Stimulated activated CD4-positive, alpha-beta T cell treated with anti-CD3 and anti-CD28 coated beads, Interleukin-15, amount 100 ng/mL, for 48 hours (primary cell): ENCODE results near the gene TMPRSS9.
"Not testable (repeated sequence)": the region's sequence is repeated elsewhere in the genome, so short reads cannot be mapped to it uniquely, and the experiment has no call there.

ENCODE experiments used
- DNase-seq, 2 donors: peaks; one replicate each; pipeline ENCODE4 v3.0.0-alpha.2; 2020; ENCODE audit warnings: low read depth in 2 of 2

Gene TMPRSS9

DNA sequence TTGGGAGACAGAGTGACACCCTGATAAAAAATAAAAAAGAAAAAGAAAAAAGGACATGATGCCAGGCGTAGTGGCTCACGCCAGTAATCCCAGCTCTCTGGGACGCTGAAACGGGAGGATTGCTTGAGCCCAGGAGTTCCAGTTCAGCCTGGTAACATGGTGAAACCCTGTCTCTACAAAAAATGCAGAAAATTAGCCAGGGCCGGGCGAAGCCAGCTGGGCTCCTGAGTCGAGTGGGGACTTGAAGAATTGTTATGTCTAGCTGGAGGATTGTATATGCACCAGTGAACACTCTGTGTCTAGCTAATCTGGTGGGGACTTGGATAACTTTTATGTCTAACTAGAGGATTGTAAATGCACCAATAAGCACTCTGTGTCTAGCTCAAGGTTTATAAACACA is 32.3 kb downstream of the TMPRSS9 start:
- no peak for DNase-seq

DNA sequence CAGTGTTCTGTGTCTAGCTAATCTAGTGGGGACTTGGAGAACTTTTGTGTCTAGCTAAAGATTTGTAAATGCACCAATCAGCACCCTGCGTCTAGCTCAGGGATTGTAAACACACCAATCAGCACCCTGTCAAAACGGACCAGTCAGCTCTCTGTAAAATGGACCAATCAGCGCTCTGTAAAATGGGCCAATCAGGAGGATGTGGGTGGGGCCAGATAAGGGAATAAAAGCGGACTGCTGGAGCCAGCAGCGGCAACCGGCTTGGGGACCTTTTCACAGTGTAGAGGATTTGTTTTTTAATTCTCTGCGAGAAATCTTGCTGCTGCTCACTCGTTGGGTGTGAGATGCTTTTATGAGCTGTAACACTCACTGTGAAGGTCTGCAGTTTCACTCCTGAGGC is 32.8 kb downstream of the TMPRSS9 start:
- not testable (repeated sequence) for DNase-seq

DNA sequence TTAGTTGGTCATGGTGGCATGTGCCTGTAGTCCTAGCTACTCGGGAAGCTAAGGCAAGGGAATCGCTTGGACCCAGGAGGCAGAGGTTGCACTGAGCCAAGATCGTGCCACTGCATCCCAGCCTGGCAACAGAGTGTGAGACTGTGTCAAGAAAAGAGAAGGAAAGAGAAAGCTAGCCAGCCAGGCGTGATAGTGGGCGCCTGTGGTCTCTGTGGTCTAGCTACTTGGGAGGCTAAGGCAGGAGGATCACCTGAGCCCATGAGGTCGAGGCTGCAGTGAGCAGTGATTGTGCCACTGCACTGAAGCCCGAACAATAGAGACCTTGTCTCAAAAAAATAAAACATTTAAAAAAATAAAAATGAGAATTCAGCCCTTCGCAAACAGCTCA is 34.0 kb downstream of the TMPRSS9 start:
- no peak for DNase-seq

DNA sequence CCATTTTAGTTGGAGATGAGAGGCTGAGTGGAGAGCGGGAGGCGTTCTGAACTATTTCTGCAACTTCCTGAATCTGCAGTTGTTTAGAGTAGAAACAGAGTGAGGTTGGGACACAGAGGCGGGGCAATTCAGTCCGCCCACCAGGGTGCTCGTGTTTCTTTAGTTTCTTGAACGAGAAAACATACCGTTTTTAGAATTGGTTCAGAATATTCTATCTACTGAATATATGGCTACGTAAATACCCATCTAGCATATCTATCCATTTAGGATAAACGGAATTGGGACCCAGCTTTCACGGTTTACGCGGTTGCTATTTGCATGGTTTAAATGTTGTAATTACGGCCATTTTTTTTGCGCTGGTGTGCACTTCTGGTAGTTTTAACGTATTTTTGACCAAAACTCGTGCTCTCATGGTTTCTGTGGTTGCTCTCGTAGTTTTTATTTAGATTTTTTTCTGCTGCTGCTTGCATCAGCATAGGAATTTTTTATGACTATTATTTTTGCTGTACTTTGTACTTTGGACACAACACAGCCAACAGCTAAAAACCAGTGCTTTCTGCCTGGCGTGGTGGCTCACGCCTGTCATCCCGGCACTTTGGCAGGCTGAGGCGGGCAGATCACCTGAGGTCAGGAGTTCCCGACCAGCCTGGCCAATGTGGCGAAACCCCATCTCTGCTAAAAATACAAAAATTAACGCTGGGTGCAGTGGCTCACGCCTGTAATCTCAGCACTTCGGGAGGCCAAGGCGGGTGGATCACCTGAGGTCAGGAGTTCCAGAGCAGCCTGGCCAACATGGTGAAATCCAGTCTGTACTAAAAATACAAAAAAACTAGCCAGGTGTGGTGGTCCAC is 34.6 kb downstream of the TMPRSS9 start:
- no peak for DNase-seq

DNA sequence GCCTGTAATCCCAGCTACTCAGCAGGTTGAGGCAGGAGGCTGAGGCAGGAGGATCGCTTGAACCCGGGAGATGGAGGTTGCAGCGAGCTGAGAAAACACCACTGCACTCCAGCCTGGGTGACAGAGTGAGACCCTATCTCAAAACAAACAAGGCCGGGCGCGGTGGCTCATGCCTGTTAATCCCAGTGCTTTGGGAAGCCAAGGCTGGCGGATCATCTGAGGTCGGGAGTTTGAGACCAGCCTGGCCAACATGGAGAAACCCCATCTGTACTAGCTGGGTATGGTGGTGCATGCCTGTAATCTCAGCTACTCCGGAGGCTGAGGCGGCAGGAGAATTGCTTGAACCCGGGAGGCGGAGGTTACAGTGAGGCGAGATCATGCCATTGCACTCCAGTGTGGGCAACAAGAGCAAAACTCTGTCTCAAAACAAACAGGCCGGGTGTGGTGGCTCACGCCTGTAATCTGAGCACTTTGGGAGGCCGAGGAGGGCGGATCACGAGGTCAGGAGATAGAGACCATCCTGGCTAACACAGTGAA is 35.3 kb downstream of the TMPRSS9 start:
- DNase-seq, result not testable (repeated sequence)

DNA sequence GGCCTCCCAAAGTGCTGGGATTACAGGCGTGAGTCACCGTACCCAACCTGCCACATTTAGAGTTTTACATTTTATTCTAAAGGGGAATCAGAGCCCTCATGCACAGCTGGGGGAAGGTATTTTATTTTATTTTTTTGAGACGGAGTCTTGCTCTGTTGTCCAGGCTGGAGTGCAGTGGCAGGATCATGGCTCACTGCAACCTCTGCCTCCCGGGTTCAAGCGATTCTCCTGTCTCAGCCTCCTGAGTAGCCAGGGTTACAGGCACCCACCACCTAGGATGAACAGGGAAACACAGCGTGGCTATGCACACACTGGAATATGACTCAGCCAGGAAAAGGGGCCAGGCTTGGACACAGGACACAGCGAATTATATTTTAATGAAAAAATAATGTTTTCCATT is 37.1 kb downstream of the TMPRSS9 start:
- not testable (repeated sequence) for DNase-seq

DNA sequence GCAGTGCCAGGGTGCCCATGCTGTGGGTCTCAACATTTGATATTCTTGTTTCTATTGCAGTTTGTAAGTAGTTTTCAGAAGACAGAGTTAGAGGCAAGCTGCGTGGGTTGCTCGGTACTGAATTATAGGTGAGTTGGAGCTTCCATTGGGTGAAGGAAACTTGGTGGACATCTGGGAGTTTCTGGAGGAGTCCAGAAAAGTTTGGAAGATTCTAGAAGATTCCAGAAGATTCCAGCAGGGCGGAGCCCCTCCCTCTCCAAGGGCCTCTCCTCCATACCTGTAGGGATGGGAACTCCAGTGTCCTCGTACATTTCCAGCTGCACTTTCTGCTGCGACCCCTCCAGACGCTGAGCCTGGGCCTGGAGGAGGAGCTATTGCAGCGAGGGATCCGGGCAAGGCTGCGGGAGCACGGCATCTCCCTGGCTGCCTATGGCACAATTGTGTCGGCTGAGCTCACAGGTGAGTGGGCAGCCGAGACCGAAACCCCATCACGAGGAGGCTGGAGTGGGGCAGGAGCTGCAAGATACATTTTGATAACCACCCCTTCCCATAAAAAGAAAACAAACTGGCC is 38.8 kb downstream of the TMPRSS9 start:
- no peak for DNase-seq

DNA sequence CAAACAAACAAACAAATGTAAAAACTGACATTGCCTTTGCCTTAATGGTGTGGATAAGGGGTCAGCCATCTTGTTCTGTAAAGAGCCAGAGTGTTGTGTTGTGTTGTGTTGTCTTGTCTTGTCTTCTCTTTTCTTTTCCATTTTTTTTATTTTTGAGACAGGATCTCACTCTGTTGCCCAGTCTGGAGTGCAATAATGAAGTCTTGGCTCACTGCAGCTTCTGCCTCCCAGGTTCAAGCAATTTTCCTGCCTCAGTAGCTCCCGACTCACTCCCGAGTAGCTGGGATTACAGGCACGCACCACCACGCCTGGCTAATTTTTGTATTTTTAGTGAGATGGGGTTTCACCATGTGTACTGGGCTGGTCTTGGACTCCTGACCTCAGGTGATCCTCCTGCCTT is 39.5 kb downstream of the TMPRSS9 start:
- no peak for DNase-seq

DNA sequence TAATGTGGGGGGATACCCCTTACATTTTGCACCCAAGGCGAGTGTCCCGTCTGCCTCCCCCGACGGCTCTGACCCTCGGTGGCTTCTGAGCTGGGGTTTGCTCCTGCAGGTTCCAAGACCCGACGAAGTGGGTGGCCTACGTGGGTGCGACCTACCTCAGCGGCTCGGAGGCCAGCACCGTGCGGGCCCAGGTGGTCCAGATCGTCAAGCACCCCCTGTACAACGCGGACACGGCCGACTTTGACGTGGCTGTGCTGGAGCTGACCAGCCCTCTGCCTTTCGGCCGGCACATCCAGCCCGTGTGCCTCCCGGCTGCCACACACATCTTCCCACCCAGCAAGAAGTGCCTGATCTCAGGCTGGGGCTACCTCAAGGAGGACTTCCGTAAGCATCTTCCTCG is 48.2 kb downstream of the TMPRSS9 start:
- DNase-seq, result no peak

DNA sequence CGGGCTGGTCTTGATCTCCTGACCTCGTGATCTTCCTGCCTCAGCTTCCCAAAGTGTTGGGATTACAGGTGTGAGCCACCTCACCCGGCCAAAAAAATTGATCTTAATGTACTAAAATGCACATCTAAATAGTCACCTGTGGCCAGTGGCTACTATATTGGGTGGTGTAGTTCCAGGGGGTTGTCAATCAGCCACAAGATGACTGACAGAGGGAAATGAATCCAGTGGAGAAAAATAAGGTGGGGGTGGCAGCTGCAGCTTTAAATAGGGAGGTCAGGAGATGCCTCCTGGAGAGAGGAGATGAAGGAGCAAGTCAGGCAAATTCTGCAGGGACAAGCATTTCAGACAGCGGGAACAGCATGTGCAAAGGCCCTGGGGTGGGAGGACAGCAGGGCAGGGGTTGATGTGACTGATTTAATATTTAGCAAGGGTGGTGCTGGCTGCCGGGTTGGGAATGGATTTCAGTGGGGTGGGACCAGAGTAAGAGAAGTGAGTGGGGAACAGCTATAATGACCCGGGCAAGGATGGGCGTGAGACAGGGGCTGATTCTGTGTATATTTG is 49.4 kb downstream of the TMPRSS9 start:
- no peak for DNase-seq

DNA sequence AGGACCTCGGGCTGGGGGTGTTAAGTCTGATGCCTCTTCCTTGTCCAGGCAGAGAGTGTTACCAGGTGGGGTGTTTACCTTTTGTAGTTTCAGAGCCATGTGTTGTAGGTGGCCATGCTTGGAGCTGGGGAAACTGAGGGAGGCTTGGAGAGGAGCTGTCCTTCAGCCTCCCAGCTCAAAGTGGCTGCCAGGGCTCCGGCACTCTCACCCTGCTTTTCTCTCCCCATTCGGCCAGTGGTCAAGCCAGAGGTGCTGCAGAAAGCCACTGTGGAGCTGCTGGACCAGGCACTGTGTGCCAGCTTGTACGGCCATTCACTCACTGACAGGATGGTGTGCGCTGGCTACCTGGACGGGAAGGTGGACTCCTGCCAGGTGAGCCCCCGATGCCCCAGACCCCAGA is 50.0 kb downstream of the TMPRSS9 start:
- DNase-seq, result no peak

DNA sequence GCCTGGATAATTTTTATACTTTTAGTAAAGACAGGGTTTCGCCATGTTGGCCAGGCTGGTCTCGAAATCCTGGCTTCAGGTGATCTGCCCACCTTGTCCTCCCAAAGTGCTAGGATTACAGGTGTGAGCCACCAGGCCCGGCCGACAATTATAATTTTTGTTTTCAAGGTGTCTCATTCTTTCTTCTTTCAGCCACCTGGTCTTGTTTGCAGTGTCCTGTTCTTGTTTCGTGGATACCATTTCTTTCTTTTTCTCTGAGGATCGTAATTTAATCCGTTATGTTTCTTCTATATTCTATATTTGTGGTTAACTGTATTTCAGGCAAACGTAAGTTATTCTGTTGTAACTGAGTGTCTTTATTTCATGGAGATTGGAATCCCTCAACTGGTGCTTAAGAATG is 51.6 kb downstream of the TMPRSS9 start:
- no peak for DNase-seq

DNA sequence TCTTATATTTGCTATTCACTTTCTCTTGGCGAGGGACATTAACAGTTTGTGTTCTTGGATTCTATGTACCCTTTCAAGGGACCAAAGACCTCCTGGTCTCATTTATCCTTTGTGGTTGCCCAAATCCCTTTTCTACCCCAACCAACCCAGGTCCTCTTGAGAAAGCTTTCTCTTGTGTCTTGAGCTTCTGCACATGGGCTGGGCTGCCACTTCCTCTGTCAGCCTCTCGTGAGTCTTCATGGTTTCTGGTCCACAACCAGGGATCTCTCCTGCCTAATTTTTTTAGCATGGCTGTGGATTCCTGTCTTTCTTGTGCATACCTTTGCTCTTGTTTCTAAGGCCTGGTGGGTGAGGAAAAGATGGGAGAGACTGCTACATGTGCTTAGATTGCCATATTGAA is 52.4 kb downstream of the TMPRSS9 start:
- DNase-seq, result no peak

DNA sequence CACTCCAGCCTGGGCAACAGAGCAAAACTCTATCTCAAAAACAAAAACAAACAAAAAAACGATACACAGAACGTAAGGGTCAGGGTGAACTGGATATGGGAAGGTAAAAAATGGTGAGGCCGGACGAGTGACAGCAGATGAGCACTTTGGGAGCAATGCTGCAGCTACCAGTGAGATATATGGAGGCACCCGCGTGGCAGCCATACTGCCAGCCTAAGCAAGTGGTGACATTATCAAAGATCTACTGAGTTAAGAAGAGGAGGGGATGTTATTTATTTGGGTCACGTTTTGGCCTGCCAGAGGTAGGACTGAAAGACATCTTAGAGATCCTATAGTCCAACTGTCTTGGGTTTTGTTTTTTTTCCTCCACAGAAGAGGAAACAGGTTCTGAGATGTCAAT is 53.1 kb downstream of the TMPRSS9 start:
- no peak for DNase-seq

DNA sequence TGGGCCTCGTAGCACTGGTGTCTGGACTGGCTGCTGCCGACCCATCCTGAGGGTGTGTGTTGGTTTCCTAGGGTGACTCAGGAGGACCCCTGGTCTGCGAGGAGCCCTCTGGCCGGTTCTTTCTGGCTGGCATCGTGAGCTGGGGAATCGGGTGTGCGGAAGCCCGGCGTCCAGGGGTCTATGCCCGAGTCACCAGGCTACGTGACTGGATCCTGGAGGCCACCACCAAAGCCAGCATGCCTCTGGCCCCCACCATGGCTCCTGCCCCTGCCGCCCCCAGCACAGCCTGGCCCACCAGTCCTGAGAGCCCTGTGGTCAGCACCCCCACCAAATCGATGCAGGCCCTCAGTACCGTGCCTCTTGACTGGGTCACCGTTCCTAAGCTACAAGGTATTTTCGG is 53.6 kb downstream of the TMPRSS9 start:
- no peak for DNase-seq

DNA sequence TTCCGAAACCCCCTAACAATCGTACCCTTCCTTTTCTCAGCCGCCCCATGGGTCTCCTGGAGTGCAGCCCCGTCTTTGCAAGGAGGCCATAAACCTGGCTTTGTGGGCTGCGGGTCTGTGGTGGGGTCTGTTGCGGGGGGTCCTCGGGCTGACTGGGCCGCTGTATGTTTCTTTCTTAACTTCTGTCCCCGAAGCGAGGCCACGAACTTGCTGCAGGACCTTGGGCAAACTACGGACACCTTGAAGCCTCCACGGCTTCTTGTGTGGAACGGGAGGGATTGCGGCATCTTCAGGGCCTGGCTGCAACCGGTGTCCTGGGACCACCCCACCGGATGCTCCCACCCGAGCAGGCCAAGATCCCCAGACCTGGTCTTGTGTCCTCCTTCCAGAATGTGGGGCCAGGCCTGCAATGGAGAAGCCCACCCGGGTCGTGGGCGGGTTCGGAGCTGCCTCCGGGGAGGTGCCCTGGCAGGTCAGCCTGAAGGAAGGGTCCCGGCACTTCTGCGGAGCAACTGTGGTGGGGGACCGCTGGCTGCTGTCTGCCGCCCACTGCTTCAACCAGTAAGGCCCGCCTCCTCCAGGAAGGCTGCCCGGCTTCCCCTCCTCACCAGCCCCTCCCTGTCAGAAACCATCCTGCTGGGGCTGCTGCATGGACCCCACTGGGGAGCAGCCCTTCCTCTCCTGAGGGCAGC is 55.4 kb downstream of the TMPRSS9 start:
- DNase-seq, result no peak

DNA sequence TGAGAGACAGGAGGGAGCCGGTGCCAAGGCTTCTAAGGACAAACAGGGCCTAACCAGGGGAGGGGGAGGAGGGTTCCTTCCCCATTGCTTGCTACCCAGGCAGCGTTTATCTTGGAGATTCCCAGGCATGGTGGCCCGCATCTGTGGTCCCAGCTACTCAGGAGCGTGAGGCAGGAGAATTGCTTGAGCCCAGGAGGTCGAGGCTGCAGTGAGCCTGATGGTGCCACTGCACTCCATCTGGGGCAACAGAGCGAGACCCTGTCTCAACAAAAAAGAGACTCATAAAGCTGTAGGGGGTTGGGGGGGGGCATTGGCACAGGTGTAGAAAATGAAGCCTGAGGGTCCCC is 55.9 kb downstream of the TMPRSS9 start:
- no peak for DNase-seq

DNA sequence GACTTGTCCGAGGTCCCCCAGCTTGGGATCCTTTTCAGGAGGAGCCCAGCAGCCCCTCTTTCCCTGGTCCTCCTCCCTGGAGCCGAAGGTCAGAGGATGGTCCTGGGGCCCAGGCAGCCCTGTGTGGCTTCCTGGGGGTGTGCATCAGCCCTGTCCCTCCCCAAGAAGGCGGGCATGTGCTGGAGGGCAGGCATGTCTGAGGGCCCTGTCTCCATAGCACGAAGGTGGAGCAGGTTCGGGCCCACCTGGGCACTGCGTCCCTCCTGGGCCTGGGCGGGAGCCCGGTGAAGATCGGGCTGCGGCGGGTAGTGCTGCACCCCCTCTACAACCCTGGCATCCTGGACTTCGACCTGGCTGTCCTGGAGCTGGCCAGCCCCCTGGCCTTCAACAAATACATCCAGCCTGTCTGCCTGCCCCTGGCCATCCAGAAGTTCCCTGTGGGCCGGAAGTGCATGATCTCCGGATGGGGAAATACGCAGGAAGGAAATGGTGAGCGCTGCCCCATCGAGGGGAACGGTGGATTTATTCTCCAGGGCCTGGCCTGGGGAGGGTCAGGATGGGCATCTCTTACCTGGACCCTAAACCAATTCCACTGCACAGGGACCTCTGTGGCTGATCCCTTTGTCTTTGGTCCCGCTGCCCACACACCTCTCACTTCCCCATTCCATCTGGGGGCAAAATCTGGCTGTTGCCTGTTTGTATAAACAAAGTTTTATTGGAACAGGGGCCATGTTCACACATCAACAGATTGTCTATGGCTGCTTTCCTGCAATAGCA is 56.4 kb downstream of the TMPRSS9 start:
- no peak for DNase-seq

DNA sequence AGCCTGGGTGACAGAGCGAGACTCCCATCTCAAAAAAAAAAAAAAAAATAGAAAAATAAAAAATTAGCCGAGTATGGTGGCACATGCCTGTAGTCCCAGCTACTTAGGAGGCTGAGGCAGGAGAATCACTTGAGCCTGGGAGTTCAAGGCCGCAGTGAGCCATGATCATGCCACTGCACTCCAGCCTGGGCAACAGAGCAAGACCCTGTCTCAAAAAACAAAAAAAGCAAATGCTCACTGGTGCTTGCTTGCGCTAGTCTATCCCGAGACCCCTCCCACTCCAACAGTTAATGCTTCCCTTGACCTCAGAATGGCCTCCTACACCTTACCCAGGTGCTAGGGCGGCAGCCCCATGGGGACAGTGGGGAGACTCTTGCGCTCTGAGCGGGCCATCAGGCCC is 57.4 kb downstream of the TMPRSS9 start:
- not testable (repeated sequence) for DNase-seq

DNA sequence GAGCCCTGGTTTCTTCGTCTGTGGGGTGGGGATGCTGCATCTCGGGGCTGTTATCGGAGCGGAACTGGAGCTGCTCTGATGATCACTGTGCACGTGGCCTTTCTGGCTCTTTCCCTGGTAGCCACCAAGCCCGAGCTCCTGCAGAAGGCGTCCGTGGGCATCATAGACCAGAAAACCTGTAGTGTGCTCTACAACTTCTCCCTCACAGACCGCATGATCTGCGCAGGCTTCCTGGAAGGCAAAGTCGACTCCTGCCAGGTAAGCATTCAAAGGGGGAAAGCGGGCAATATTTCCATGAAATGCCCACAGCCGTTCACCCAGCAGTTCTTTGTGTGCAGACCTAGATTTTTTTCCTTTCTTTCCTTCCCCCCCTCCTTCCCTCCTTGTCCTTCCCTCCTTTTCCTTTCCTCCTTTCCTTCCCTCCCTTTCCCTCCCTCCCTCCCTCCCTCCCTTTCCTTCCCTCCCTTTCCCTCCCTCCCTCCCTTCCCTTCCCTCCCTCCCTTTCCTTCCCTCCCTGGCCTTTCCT is 57.9 kb downstream of the TMPRSS9 start:
- no peak for DNase-seq

DNA sequence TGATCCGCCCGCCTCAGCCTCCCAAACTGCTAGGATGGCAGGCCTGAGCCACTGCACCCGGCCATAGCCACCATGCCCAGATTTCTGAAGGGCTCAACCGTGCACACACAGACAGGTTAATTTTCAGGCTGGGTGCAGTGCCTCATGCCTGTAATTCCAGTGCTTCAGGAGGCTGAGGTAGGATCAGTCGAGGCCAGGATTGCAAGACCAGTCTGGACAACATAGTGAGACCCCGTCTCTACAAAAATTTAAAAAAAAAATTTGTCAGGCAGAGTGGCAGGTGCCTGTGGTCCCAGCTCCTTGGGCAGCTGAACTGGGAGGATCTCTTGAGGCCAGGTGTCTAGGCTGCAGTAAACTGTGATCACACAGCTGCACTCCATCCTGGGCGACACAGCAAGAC is 59.7 kb downstream of the TMPRSS9 start:
- DNase-seq, result no peak

DNA sequence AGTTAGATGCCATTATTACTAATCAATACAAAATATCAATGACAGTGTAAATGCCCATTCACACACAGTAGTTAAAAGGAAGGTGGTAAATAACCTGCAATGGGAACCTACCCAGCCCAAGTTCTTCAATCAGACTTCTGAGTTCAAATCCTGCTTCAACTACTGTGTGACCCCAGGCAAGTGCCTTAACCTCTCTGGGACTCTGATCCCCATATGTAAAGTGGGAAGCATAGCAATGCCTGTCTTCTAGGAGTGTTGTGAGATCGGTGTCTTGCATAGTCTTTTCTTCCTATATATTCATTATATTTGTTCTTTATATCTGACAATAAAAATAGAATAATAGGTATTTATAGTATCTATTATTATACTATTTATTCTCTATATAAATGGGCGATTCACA is 60.4 kb downstream of the TMPRSS9 start:
- no peak for DNase-seq
